ENCODE measurements around the gene RCSD1.

DNA sequence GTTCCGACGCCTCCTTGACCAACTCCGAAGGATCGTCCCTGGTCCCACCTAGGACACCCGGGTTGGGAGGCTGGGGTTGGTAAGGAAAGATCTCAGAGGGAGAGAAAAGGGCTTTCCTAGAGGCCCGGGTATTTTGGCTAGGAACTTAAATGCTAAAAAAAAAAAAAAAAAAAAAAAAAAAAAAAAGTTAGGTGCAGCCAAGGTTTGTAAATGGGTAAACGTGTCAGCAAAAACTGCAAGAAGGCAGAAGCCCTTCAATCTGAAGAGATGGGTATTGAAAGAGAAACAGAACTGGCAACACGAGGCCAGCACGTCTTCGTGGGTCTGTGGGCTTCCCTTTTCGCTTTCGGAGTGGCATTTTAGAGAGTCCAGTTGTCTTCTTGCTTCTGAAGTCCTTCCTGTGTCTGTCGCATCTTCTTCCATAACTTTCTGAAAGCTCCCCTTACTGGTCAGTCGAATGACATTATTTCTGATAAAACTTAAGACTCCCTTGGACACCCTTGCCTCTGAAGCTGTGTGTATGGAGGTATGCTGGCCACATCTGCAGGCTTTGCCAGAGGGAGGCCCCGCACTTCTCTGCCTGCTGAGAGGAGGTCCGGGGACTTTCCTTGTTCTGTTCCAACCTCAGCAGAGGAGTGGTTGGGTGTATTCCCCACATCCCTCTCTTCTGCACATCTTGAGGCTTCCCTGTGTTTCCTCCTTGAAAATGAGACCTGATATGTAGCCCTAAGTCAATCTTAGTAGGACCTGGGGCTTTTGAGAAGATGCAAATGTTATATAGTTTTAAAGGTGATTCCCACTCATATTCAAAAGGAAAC lies 745 bp downstream of the RCSD1 start:
- TF ChIP-seq, protein P1, sequence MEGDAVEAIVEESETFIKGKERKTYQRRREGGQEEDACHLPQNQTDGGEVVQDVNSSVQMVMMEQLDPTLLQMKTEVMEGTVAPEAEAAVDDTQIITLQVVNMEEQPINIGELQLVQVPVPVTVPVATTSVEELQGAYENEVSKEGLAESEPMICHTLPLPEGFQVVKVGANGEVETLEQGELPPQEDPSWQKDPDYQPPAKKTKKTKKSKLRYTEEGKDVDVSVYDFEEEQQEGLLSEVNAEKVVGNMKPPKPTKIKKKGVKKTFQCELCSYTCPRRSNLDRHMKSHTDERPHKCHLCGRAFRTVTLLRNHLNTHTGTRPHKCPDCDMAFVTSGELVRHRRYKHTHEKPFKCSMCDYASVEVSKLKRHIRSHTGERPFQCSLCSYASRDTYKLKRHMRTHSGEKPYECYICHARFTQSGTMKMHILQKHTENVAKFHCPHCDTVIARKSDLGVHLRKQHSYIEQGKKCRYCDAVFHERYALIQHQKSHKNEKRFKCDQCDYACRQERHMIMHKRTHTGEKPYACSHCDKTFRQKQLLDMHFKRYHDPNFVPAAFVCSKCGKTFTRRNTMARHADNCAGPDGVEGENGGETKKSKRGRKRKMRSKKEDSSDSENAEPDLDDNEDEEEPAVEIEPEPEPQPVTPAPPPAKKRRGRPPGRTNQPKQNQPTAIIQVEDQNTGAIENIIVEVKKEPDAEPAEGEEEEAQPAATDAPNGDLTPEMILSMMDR (conservative IDR thresholded peaks at IDR 0.05; ENCODE audit: low read depth, low read length): no peak
- TF ChIP-seq MXI1 (IDR thresholded peaks at IDR 0.05; ENCODE audit: borderline replicate concordance, low read depth, low read length) (no peak), USF2 (IDR thresholded peaks at IDR 0.05; ENCODE audit: low read depth, low read length) (no peak), CHD1 (IDR thresholded peaks at IDR 0.05; ENCODE audit: low read depth, low read length) (no peak)

Measured in IMR-90 (cell line).